Activated CD4-positive, alpha-beta T cell treated with anti-CD3 and anti-CD28 coated beads, Interleukin-2, amount 10 ng/mL, durations not matched to agents 7 days and 5 days (primary cell): Measurements from ENCODE around the gene FOXE1. TPM values are rescaled to one million over a fixed set of nuclear protein-coding genes. Genes with fewer than 3 reads are reported as not detected.

Source experiments
- CTCF ChIA-PET: fragments of 350-600 bp; sonication (Branson Sonifier 250); formaldehyde crosslinking; loops from one replicate; lab custom pipeline; 2021; ENCODE audit warnings: antibody characterized with exemption; lab: Charles Lee
- POLR2A ChIA-PET: fragments of 350-600 bp; sonication (Branson Sonifier 250); formaldehyde crosslinking; loops from one replicate; lab custom pipeline; 2021; ENCODE audit warnings: antibody characterized with exemption; lab: Charles Lee
- DNase-seq: peaks from one replicate; pipeline ENCODE4 v3.0.0-alpha.2; 2020
- H3K27ac Mint-ChIP-seq: one replicate; pipeline ENCODE4 v1.8.0; 2021; ENCODE audit warnings: mild to moderate bottlenecking, moderate library complexity, mixed read lengths
- H3K27me3 Mint-ChIP-seq: one replicate; pipeline ENCODE4 v1.8.0; 2021; ENCODE audit warnings: mixed read lengths
- H3K36me3 Mint-ChIP-seq: one replicate; pipeline ENCODE4 v1.8.0; 2021; ENCODE audit warnings: low read depth, mixed read lengths
- H3K4me1 Mint-ChIP-seq: one replicate; pipeline ENCODE4 v1.8.0; 2021; ENCODE audit warnings: mixed read lengths
- H3K4me3 Mint-ChIP-seq: one replicate; pipeline ENCODE4 v1.8.0; 2021; ENCODE audit warnings: mild to moderate bottlenecking, moderate library complexity, mixed read lengths
- H3K9me3 Mint-ChIP-seq: one replicate; pipeline ENCODE4 v1.8.0; 2021; ENCODE audit warnings: mixed read lengths
- total RNA-seq, 2 experiments: library from RNA; stranded (reverse); gene quantifications; one replicate each; pipeline ENCODE4 v1.2.3, GENCODE V29; 2021

The FOXE1 gene
- total RNA-seq, 2 experiments from 2014 or later, result 0.05 TPM; not detected in 1

DNA sequence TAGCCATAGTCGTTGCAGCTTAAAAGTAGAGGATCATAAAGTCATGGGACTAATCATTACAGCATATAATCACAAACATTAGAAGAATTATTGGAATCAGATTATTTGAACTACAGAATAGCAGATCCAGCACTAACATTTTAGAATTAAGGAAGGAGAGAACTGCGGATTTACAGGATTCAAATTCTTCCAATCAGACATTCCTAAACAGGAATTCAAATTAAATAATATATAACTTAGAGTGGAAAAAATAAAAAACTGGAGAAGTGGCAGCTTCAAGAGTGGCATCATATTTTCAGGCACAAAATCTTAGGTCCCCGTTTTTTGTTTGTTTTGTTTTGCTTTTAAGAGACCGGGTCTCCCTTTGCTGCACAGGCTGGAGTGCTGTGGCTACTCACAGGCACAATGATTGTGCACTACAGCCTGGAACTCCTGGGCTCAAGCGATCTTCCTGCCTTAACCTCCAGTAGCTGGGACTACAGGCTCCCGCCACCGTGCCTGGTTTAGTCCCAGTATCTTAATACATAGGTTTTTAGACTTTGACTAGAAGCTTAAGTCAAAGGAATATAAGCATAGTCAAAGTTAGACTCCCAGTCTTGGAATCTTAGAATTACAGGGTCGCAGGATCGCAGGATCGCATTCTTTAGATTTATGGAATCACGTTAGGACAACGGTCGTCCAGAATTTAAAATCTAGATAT, 2.1 kb upstream of the FOXE1 start:
- H3K4me1 Mint-ChIP-seq, result peaks cover 27% of the 10 kb centered on the region
- H3K4me3 Mint-ChIP-seq, result no peak overlapping the region
- ChIA-PET POLR2A (no interaction called here), CTCF (no interaction called here)
- no peak for DNase-seq
- peaks cover 84% of the 10 kb centered on the region for H3K27me3 Mint-ChIP-seq
- no peak overlapping the region for H3K27ac Mint-ChIP-seq
- peaks cover 3% of the 10 kb centered on the region for H3K36me3 Mint-ChIP-seq
- H3K9me3 Mint-ChIP-seq, result no peaks in the 10 kb centered on the region

DNA sequence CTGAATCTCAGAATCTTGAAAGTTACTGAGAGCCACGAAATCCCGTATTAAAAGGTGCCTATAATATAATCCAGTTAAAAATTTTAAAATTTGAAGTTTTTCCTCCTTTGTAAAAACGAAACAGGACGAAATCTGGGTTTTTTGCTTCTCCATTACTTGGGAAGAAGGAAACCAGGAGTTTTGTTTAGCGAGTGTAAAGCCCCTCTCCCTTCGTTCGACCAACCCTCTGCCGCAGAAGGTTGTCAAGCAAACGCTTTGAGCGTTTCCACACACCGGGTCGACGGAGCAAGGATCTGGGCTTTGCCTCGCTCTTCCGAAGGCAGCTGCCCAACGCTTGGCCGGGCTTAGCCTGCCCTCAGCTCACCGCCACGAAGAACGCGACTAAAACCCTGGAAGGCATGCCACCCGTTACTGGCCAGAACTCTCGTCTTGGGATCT, 1.6 kb upstream of the FOXE1 start:
- peaks cover 3% of the 10 kb centered on the region for H3K36me3 Mint-ChIP-seq
- H3K27me3 Mint-ChIP-seq, result peaks cover 84% of the 10 kb centered on the region
- H3K27ac Mint-ChIP-seq, result no peak overlapping the region
- peaks cover 27% of the 10 kb centered on the region for H3K4me1 Mint-ChIP-seq
- ChIA-PET POLR2A (no interaction called here), CTCF (no interaction called here)
- H3K9me3 Mint-ChIP-seq, result no peaks in the 10 kb centered on the region
- H3K4me3 Mint-ChIP-seq, result no peak overlapping the region
- no peak for DNase-seq

DNA sequence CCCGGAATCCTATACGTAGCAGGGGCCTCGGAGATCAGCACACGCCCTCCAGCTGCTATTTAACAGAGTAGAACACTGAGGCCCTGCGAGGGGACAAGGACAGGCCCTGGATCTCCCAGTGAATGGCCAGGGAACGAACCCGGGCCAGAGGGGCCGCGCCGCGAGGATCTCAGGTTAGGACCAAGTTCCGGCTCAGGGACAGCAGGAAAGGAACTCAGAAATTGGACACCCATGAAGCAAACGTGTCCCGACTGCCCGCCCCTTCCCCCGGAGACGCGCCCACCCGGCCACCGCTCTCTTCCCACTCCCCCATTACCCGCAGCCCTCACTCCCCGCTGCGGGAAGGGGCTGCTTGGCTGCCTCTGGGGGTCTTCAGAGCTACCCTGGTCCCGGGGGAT, 1.0 kb upstream of the FOXE1 start:
- DNase-seq, result no peak
- POLR2A ChIA-PET, result no interaction called here
- H3K9me3 Mint-ChIP-seq, result no peaks in the 10 kb centered on the region
- H3K27me3 Mint-ChIP-seq, result peaks cover 83% of the 10 kb centered on the region
- H3K36me3 Mint-ChIP-seq, result peaks cover 3% of the 10 kb centered on the region
- CTCF ChIA-PET, result no interaction called here
- H3K27ac Mint-ChIP-seq, result no peak overlapping the region
- peak overlapping the region; percentile 41 for H3K4me3 Mint-ChIP-seq
- H3K4me1 Mint-ChIP-seq, result peaks cover 27% of the 10 kb centered on the region

- Mint-ChIP-seq H3K4me1 (peaks cover 30% of the 10 kb centered on the region), H3K27ac (peak overlapping the region; percentile 46), H3K4me3 (peak overlapping the region; percentile 41), H3K36me3 (peaks cover 5% of the 10 kb centered on the region), H3K9me3 (no peaks in the 10 kb centered on the region), H3K27me3 (peaks cover 83% of the 10 kb centered on the region)
- DNase-seq, result no peak
- POLR2A ChIA-PET, result no interaction called here
- CTCF ChIA-PET, result no interaction called here
Observed at GRCh38 chr9:97852399-97853055, 499 bp upstream of the FOXE1 start.

DNA sequence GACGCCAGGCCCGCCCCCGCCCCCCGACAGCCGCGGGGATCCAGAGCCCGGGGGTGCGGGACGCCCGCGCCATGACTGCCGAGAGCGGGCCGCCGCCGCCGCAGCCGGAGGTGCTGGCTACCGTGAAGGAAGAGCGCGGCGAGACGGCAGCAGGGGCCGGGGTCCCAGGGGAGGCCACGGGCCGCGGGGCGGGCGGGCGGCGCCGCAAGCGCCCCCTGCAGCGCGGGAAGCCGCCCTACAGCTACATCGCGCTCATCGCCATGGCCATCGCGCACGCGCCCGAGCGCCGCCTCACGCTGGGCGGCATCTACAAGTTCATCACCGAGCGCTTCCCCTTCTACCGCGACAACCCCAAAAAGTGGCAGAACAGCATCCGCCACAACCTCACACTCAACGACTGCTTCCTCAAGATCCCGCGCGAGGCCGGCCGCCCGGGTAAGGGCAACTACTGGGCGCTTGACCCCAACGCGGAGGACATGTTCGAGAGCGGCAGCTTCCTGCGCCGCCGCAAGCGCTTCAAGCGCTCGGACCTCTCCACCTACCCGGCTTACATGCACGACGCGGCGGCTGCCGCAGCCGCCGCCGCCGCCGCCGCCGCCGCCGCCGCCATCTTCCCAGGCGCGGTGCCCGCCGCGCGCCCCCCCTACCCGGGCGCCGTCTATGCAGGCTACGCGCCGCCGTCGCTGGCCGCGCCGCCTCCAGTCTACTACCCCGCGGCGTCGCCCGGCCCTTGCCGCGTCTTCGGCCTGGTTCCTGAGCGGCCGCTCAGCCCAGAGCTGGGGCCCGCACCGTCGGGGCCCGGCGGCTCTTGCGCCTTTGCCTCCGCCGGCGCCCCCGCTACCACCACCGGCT, 1.0 kb downstream of the FOXE1 start:
- POLR2A ChIA-PET, result no interaction called here

GRCh38 chr9:97854696-97855485, 1.9 kb downstream of the FOXE1 start:
- H3K4me1 Mint-ChIP-seq, result peaks cover 27% of the 10 kb centered on the region
- no peak for DNase-seq
- peak overlapping the region; percentile 60 for H3K27ac Mint-ChIP-seq
- POLR2A ChIA-PET, result no interaction called here
- no peaks in the 10 kb centered on the region for H3K9me3 Mint-ChIP-seq
- H3K27me3 Mint-ChIP-seq, result peaks cover 82% of the 10 kb centered on the region
- CTCF ChIA-PET, result interaction anchor here (1.6 kb wide), 1 partner anchor 10 kb away, joined by 5 read pairs; no protein-coding TSS in a partner anchor
- H3K36me3 Mint-ChIP-seq, result peaks cover 5% of the 10 kb centered on the region
- no peak overlapping the region for H3K4me3 Mint-ChIP-seq

More for the DNA sequence above, 1.0 kb downstream of the FOXE1 start:
- peak; percentile 70 for DNase-seq
- no peaks in the 10 kb centered on the region for H3K9me3 Mint-ChIP-seq
- CTCF ChIA-PET, result interaction anchor here (0.7 to 1.6 kb wide), 3 partner anchors 9 to 26 kb away, joined by 3 to 5 read pairs (median 3); no protein-coding TSS in a partner anchor
- H3K27me3 Mint-ChIP-seq, result peaks cover 82% of the 10 kb centered on the region
- H3K4me3 Mint-ChIP-seq, result peak overlapping the region; percentile 78
- peaks cover 5% of the 10 kb centered on the region for H3K36me3 Mint-ChIP-seq
- peak overlapping the region; percentile 77 for H3K27ac Mint-ChIP-seq
- peaks cover 31% of the 10 kb centered on the region for H3K4me1 Mint-ChIP-seq

DNA sequence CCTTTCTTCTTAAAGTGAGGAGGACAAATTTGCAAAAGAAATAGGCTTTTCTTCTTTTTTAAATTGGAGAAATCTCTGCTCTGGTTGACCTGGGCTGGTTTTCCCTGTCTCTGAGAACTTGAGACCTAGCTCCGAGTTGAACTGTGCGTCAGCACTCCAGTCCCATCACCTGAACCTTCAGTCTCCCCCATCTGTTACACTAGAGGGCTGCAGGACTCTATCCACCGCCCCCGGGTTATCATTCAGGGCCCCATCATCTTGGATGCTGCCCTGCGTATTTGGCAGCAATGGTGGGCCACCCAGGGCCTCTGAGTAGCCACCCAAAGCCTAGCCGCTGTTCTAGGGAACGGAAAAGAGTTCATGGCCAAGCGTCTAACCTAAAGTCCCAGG, 2.5 kb downstream of the FOXE1 start:
- Mint-ChIP-seq H3K36me3 (peaks cover 5% of the 10 kb centered on the region), H3K4me1 (peaks cover 27% of the 10 kb centered on the region)

DNA sequence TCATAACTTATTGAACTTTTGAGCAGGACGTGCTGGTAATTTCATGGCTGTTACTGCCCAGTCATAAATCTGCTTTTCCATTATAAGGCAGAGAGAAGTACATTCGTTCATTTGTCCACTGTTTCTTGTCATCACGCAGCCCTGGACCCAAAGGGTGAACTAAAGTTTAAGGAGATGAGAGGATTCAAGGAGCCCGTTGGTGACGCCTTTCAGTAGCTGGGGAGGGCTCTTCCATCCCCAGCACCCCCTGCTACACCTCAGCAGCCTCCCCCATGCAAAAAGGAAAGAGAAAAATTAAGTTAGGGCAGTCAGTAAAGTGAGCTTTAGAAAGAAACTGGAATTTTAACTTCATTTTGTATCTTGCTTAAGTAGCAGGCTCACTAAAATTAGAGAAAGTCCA, 2.9 kb downstream of the FOXE1 start:
- H3K4me1 Mint-ChIP-seq, result peaks cover 27% of the 10 kb centered on the region
- no peak overlapping the region for H3K4me3 Mint-ChIP-seq
- POLR2A ChIA-PET, result no interaction called here
- no peak for DNase-seq
- peaks cover 5% of the 10 kb centered on the region for H3K36me3 Mint-ChIP-seq
- H3K27ac Mint-ChIP-seq, result no peak overlapping the region
- peaks cover 81% of the 10 kb centered on the region for H3K27me3 Mint-ChIP-seq
- CTCF ChIA-PET, result interaction anchor here (1.2 kb wide), 1 partner anchor 35 kb away, joined by 3 read pairs; no protein-coding TSS in a partner anchor
- H3K9me3 Mint-ChIP-seq, result no peaks in the 10 kb centered on the region

More for the DNA sequence above, 2.5 kb downstream of the FOXE1 start:
- ChIA-PET CTCF (interaction anchor here (1.2 to 1.6 kb wide), 2 partner anchors 10 to 35 kb away, joined by 3 to 5 read pairs; no protein-coding TSS in a partner anchor), POLR2A (no interaction called here)
- no peaks in the 10 kb centered on the region for H3K9me3 Mint-ChIP-seq
- H3K4me3 Mint-ChIP-seq, result no peak overlapping the region
- DNase-seq, result no peak
- peak overlapping the region; percentile 60 for H3K27ac Mint-ChIP-seq
- peaks cover 82% of the 10 kb centered on the region for H3K27me3 Mint-ChIP-seq

- Mint-ChIP-seq H3K36me3 (peaks cover 5% of the 10 kb centered on the region), H3K27ac (no peak overlapping the region), H3K9me3 (no peaks in the 10 kb centered on the region), H3K27me3 (peaks cover 77% of the 10 kb centered on the region), H3K4me1 (peaks cover 25% of the 10 kb centered on the region), H3K4me3 (no peak overlapping the region)
- CTCF ChIA-PET, result interaction anchor here (1.2 kb wide), 1 partner anchor 34 kb away, joined by 3 read pairs; no protein-coding TSS in a partner anchor
- no peak for DNase-seq
- POLR2A ChIA-PET, result no interaction called here
Observed at GRCh38 chr9:97856857-97857605, 4.0 kb downstream of the FOXE1 start.

DNA sequence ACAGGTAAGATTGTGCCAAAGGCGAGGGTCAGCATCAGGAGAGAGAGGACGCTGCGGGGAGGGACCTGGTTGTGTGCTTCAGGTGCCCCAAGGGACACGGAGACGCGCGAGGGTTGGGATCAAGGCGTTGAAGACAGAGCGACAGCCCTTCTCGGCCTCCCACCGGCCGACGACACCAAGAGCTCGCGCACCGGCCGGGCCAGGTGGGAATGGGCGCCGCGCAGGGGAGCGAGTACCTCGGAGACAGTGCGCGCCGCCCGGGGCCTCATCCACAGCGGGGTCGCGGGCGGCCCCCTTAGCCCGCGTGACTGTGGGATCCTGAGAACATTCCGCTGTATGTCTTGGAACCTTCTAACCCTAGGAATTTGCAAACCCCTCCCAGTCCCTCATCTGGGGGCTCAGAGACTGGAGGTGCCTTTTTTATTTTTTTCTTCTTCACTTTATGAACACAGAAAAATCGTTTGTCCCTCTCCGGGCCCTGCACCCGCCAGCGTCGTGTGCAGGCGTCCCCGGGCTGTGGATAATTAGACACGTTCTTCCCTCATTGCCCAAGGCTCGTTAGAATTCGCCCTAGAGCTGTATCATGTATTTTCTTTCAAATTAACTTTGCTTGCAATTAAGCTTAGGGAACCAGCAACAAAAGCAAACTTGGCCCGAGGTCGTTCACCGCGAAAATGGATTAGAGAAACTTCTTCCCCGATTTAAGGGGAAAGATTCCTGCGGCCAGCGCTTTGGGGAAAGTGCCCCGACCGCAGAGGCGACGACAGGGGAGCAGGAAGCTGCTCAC, 4.8 kb downstream of the FOXE1 start:
- H3K4me3 Mint-ChIP-seq, result no peak overlapping the region
- H3K4me1 Mint-ChIP-seq, result peaks cover 21% of the 10 kb centered on the region
- H3K27me3 Mint-ChIP-seq, result peaks cover 76% of the 10 kb centered on the region
- POLR2A ChIA-PET, result no interaction called here
- H3K36me3 Mint-ChIP-seq, result peaks cover 5% of the 10 kb centered on the region
- H3K9me3 Mint-ChIP-seq, result no peaks in the 10 kb centered on the region
- H3K27ac Mint-ChIP-seq, result no peak overlapping the region
- CTCF ChIA-PET, result interaction anchor here (1.7 kb wide), 1 partner anchor 33 kb away, joined by 4 read pairs; no protein-coding TSS in a partner anchor
- no peak for DNase-seq

- H3K9me3 Mint-ChIP-seq, result no peaks in the 10 kb centered on the region
- peaks cover 5% of the 10 kb centered on the region for H3K36me3 Mint-ChIP-seq
- POLR2A ChIA-PET, result no interaction called here
- no peak overlapping the region for H3K27ac Mint-ChIP-seq
- CTCF ChIA-PET, result interaction anchor here (1.7 kb wide), 1 partner anchor 32 kb away, joined by 4 read pairs; no protein-coding TSS in a partner anchor
- DNase-seq, result no peak
- peaks cover 19% of the 10 kb centered on the region for H3K4me1 Mint-ChIP-seq
- H3K4me3 Mint-ChIP-seq, result no peak overlapping the region
- peaks cover 74% of the 10 kb centered on the region for H3K27me3 Mint-ChIP-seq
Observed at GRCh38 chr9:97858393-97858713, 5.3 kb downstream of the FOXE1 start.
